OCI-M2 (cell line): ENCODE data around the gene TBC1D7.

Source experiments
- DNase-seq: peaks from one replicate; lab custom pipeline; 2025; ENCODE audit not compliant: unreplicated experiment; lab: John Stamatoyannopoulos, UW

The TBC1D7 gene

GRCh38 chr6:13328076-13328874 is at the start of gene TBC1D7:
TBC1D7 (minus strand) TSS chr6:13328537; CDS start chr6:13326898, 1,639 bp downstream.
- DNase-seq: peak; percentile 57

DNA sequence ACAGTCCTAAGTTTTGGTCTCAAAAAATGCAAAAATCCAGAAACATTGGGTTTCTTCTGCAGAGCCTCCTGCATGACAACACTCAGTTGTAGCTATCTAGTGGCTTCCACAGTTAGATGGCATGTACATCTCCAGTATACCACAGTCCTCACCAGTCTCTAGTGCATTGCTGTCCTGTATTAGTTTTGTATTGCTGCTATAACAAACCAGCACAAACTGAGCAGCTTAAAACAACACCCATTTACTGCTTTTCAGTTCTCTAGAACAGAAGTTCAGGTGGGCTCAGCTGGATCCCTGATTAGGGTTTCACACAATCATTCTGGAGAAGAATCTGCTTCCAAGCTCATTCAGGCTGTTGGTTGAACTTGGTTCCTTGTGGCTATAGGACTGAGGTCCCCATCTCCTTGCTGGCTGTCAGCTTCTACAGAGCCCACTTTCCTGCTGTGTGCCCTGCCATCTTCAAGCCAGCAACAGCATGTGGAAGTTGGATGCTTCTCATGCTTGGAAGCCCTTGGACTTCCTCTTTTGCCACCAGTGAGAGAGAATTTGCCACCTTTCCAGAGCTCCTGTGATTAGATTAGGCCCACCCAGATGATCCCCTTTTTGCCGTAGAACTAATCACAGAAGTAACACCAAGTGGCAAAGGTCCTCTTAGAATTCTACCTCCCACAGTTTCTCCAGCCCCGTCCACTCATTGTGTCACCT is 48.9 kb upstream of the TBC1D7 start:
- DNase-seq: no peak

DNA sequence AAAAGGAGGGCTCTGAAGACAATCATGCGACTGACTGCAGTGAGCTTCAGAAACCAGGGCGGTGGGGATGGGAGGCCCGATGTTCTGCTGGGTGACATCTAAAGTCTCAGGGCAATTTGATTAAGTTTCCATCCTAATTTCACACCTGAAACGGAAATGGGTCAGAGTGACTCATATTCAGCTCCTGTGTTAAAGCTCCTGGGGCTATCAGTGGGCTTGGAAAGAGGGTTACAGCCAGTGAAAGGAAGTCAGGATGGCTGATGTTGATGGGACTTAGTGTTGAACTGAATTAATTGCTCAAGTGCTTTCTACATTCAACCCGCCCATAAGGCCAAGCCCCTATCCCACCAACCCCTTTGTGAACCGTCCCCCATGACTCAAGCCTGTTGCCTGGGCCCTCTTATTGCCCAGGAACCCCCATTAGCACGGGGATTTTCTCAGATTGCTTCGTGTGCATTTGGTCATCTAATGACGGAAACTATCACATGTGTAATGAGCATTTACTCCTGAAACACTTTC is 47.1 kb upstream of the TBC1D7 start:
- DNase-seq: no peak

DNA sequence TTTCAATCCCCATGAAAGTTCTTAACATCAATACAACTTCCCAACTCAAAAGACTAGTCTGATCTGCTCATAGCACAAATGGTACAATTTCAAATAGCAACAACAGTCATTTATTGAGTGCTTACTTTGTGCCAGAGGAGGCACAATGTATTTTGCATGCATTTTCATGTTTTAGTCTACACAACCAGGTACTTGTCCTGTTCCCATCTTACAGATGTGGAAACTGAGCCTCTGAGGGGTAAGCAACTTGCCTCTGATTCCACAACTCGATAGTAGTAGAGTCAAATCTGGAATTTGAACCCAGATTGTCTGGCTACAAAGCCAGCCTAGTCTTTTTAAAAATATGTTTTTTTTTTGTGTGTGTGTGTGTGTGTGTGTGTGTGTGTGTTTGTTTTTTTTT is 45.6 kb upstream of the TBC1D7 start:
- no peak for DNase-seq

GRCh38 chr6:13373488-13373886 is 45.1 kb upstream of the TBC1D7 start:
- no peak for DNase-seq

DNA sequence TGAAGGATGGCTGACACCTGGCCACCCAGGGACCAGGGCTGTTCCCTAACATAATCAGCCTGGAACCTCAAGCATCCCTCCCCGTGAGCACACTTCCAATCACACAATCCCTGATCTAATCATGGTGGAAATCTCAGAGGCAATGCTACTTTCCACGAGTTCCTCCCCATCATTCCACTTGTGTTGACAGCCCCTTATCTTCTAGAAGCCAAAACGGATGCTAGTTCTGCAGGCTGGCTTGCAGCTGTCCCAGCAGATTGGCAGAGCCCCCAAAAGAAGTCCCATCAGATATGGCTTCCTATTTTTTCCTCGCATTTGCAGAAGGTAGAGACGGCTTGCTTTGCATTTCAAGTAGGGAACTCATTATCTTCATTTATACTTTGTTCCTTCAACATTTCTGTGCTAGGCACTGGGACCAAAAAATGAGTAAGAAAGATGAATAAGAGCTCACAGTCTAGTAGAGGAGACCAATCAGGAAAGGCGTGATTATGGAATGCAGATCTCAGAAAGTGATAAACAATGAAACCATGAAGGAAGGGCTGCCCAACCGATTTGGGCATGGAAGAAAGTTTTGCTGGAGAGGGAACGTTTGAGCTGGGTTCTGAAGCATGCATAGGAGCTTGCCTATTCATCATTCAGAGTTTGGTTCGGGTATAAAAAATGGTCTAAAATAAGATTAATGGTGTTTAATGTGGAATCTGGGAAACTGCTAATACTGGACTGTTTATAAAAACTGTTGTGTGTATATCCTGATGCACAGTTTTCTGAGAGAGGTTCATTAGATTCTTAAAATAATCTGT is 44.6 kb upstream of the TBC1D7 start:
- no peak for DNase-seq

GRCh38 chr6:13372076-13372475 is 43.7 kb upstream of the TBC1D7 start:
- no peak for DNase-seq

DNA sequence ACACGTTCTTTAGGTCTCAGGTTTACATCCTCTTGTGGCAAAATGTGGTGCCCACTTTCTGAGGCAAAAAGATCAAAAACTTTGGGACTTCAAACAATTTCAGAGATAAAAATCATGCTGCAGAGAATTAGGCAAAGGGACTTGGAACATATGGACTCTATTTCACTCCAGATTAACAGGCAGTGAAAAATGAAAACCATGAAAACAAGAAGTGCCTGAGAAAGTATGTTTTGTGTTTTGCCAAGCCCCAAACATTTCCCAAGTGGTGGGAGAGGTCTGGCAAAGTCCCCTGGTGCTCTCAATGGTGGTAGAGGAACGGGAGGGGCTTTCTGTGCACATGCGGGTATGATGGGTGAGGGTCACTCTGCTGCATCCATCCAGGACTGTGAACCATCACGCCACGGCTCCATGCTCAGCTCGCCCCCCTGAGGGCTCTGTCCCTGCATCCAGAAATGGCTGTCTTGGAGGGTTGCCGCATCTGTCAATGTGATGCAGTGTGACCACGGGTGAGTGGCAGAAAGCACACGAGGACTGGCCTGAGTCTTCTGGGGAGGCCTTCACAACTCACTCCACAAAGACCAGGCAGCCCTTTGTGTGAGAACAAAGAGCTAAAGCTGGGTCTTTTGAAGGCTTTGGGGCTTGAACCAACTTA is 43.2 kb upstream of the TBC1D7 start:
- no peak for DNase-seq

- no peak for DNase-seq
Observed at GRCh38 chr6:13370623-13371022, 42.3 kb upstream of the TBC1D7 start.

DNA sequence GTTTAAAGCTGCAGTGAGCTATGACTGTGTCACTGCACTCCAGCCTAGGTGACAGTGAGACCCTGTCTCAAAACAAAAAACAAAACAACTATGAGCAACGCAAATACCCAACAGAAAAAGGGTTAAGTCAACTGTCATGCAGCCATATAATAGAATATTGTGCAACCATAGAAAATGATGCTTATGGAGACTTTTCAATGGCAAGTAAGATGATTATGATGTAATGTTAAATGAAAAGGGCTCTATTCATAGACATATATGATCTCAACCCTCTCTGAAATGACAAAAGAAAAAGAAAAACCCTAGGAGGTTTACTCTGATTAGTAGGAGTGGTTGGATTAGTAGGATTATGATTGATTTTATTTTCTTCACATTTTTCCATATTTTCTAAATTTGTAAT is 41.3 kb upstream of the TBC1D7 start:
- DNase-seq: no peak

GRCh38 chr6:13368731-13369115 is 40.4 kb upstream of the TBC1D7 start:
- DNase-seq: no peak

GRCh38 chr6:13368079-13368730 is 39.9 kb upstream of the TBC1D7 start:
- DNase-seq: no peak

- no peak for DNase-seq
Observed at GRCh38 chr6:13367396-13367795, 39.1 kb upstream of the TBC1D7 start.

GRCh38 chr6:13365320-13365719 is 37.0 kb upstream of the TBC1D7 start:
- no peak for DNase-seq

DNA sequence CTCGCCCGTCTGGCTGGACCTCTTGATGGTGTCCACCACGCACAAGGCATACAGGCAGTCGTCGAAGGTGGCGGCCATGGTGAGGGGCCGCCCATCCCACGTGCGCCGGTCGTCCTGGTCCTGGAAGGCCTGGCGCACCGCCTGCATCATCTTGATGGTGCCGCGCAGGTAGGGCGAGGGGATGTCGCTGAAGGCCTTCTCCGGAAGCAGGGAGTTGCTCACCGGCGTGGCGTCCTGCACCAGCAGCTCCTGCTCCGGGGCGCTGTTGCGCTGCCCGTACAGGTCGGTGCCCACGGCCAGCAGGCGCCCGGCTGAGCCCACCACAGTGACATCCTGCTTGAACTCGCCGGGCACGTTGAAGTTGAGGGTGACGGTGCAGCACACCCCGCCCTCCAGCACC is 36.5 kb upstream of the TBC1D7 start:
- no peak for DNase-seq

DNA sequence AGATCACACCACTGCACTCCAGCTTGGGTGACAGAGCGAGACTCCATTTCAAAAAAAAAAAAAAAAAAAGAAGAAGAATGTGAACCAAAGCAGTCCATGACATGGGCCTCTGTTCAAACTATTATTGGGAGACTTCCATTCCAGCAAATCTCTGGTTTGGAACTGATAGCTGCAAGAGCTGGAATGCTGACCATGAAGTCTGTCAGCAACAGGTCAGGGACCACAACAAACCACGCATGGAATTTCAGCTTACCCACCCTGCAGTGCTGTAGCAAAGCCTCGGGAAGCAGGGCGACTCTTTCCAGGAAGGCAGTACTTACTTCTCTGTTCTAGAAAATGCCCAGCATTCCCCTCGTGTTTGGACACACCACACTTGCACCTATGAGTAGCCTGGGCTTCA is 34.1 kb upstream of the TBC1D7 start:
- DNase-seq: no peak

DNA sequence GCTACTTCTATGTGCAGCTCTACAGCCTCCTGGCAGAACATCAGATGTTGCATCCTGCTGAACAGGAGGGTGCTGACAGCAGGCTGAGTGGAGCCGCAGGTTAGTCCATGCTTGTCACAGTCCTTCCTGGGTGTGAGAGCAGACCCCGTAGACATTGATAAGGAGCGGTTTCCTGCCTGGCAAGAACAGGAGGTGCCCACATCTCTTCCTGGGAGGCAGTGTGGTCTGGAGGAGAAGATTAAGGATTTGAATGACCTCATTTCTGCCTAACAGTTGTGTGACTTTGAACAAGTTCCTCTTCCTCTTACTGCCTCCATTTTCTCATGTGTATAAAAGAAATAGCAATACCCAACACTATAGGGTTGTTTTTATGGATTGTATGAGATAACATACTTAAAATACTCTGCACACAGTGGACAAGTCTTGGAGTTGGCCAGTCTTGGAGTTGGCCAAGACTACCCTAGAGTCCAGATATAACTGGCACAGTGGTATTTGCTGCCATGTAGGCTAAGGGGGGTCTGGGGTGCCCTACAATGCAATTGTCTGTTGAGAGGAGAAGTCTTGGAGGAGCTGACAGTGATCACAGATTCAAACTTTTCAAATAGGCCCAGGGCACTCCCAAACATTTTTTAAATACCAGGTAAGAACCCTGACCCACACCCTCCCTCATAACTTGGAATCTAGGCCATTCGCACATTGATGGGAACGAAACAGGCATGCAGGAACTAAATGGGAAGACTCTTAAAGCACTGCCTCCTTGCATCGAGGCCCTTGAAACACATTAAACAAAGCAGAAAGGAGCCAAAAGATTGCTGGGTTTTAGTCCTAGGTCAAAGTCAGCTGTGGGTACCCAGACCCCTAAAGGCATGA is 32.6 kb upstream of the TBC1D7 start:
- peak; percentile 90 for DNase-seq

DNA sequence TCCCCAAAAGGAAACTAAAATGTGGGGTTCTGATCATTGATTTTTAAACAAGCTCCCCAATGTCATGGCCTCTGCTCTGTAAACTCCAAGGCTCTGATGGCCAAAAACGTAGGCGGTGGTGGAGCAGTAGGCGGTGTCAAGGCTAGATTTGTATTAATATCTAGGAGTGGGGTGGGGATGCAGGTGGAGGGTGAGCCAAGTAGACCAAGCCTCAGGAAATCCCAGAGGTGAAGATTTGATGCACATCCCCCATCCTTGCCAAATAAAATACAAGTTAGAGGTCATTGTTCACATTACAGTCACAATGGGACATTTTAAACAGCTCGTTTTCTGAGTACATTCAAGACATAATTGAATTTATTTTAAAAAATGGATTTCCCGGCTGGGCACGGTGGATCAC is 30.9 kb upstream of the TBC1D7 start:
- DNase-seq: no peak

DNA sequence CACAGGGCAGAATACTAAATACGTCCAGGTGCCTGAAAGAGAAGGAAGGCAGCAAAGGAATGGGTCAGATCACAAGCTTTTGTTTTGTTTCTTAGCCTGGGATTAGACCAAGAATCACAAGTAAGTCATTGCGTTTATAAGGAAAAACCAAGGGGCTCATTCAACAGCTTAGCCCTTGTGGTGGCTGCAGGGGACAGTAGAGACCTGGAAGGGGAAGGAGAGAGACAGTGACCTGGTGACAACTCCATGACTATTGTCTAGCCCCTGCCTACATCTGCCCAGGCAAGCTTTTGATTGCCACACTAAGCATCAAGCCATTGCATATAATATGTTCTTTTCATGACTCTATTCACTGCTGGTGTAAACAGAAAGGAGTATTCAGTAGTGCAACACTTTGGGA is 30.2 kb upstream of the TBC1D7 start:
- DNase-seq: no peak
